ENCODE data around the gene CALU.

CALU gene

GRCh38 chr7:128783143-128783861 lies 44.1 kb downstream of the CALU start (continued):
- TF ChIP-seq ZNF433 (tag by site-specific recombination; IDR thresholded peaks at IDR 0.05; ENCODE audit: low read depth) (no peak), ZNF558 (tag by site-specific recombination; IDR thresholded peaks at IDR 0.05) (peak; percentile 20; the same call in 1 of the 2 replicates), ZNF629 (tag by site-specific recombination; IDR thresholded peaks at IDR 0.05) (peak; percentile 56; the same call in 1 of the 2 replicates), ZNF24 (tag by site-specific recombination; IDR thresholded peaks at IDR 0.05) (peak; percentile 64; the same call in 1 of the 2 replicates), ZNF366 (tag by site-specific recombination; conservative IDR thresholded peaks at IDR 0.05) (peak; percentile 34; the same call in 1 of the 2 replicates), ZNF18 (tag by site-specific recombination; IDR thresholded peaks at IDR 0.05) (no peak), ZNF692 (tag by site-specific recombination; IDR thresholded peaks at IDR 0.05) (peak; percentile 89), ZBTB48 (tag by site-specific recombination; IDR thresholded peaks at IDR 0.05) (peak; percentile 95), SALL2 (tag by site-specific recombination; IDR thresholded peaks at IDR 0.05; ENCODE audit: borderline replicate concordance) (0 out of 2 replicates have a peak, but pooled peaks have one; percentile 77), ZNF513 (tag by site-specific recombination; IDR thresholded peaks at IDR 0.05) (no peak; the same call in 1 of the 2 replicates), KLF8 (tag by site-specific recombination; IDR thresholded peaks at IDR 0.05) (peak; percentile 73), KLF16 (tag by site-specific recombination; IDR thresholded peaks at IDR 0.05) (peak; percentile 88), ZNF639 (tag by site-specific recombination; IDR thresholded peaks at IDR 0.05) (no peak), PATZ1 (tag by site-specific recombination; IDR thresholded peaks at IDR 0.05) (peak; percentile 61; the same call in 1 of the 2 replicates), REST (tag by site-specific recombination; IDR thresholded peaks at IDR 0.05) (peak; percentile 49; the same call in 1 of the 2 replicates), ZNF121 (tag by site-specific recombination; IDR thresholded peaks at IDR 0.05) (peak; percentile 49; the same call in 1 of the 2 replicates), ZNF26 (tag by site-specific recombination; IDR thresholded peaks at IDR 0.05) (no peak; the same call in 1 of the 2 replicates), ZNF645 (tag by site-specific recombination; IDR thresholded peaks at IDR 0.05) (no peak), FEZF1 (tag by site-specific recombination; IDR thresholded peaks at IDR 0.05) (0 out of 2 replicates have a peak, but pooled peaks have one; percentile 11), KLF7 (tag by site-specific recombination; IDR thresholded peaks at IDR 0.05; ENCODE audit: borderline replicate concordance) (peak; percentile 70; the same call in 1 of the 2 replicates), ZNF362 (tag by site-specific recombination; IDR thresholded peaks at IDR 0.05) (peak; percentile 49; the same call in 1 of the 2 replicates)
